ENCODE results near the gene PRKAG1.

The PRKAG1 gene

DNA sequence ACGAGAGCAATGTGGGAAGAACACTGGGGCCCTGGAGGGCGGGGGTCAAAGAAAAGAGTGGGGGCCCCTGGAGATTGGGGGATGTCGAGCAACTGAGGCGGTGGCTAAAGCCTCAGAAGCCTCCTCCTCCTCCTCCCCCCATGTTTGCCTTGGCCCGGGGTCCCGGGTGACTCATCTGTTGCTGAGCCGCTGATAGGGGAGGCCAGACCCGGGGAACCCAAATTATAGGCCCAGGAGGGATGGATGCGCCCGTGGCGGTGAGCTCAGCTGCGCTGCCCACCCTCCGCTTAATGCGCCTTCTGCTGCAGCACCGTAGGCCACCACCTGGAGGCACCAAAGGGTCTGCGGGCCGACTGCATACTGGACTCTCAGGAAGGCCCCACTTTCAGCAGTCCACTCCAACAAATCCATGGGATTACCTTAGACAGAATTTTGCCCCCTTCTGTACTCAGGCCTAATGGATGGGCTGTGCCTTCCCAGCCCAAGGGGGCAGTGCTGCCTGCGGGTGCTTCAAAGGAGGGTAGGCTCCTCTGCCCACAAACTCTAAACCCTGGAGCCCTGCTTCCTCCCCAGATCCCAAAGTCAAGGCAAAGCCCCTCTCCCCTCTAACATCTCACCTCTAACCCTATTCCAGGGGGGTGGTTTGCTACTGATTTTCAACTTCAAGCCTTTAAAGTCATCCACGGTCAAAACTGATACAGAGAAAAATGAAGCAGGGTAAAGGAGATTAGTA, 44.5 kb downstream of the PRKAG1 start:
- Histone ChIP-seq H3K9me3 (ENCODE audit: control insufficient read depth, insufficient read depth, low read depth, low read length) (no peaks in the 10 kb centered on the region), H3K36me3 (ENCODE audit: control insufficient read depth in 2 of 2, insufficient read depth in 1 of 2, low read length in 2 of 2) (no peaks in the 10 kb centered on the region), H3K27ac (ENCODE audit: extremely low read depth, low read depth, low read length) (no peak overlapping the region), H3K4me1 (ENCODE audit: control insufficient read depth, insufficient read depth, low read length) (peaks cover 2% of the 10 kb centered on the region), H3K4me3 (ENCODE audit: low read depth, low read length) (no peak overlapping the region)
- POLR2A ChIA-PET = no interaction called here
- TF ChIP-seq, protein P1, sequence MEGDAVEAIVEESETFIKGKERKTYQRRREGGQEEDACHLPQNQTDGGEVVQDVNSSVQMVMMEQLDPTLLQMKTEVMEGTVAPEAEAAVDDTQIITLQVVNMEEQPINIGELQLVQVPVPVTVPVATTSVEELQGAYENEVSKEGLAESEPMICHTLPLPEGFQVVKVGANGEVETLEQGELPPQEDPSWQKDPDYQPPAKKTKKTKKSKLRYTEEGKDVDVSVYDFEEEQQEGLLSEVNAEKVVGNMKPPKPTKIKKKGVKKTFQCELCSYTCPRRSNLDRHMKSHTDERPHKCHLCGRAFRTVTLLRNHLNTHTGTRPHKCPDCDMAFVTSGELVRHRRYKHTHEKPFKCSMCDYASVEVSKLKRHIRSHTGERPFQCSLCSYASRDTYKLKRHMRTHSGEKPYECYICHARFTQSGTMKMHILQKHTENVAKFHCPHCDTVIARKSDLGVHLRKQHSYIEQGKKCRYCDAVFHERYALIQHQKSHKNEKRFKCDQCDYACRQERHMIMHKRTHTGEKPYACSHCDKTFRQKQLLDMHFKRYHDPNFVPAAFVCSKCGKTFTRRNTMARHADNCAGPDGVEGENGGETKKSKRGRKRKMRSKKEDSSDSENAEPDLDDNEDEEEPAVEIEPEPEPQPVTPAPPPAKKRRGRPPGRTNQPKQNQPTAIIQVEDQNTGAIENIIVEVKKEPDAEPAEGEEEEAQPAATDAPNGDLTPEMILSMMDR (tag by site-specific recombination; IDR thresholded peaks at IDR 0.05) = peak; percentile 25; the same call in 1 of the 2 replicates
- TF ChIP-seq ZNF404 (tag by site-specific recombination; IDR thresholded peaks at IDR 0.05) (no peak), ZNF23 (tag by site-specific recombination; IDR thresholded peaks at IDR 0.05; ENCODE audit: borderline replicate concordance) (no peak)
- CTCF ChIA-PET = interaction anchor here (0.6 to 1.6 kb wide), 3 partner anchors 12 to 66 kb away, joined by 3 to 4 read pairs (median 4); no protein-coding TSS in a partner anchor

DNA sequence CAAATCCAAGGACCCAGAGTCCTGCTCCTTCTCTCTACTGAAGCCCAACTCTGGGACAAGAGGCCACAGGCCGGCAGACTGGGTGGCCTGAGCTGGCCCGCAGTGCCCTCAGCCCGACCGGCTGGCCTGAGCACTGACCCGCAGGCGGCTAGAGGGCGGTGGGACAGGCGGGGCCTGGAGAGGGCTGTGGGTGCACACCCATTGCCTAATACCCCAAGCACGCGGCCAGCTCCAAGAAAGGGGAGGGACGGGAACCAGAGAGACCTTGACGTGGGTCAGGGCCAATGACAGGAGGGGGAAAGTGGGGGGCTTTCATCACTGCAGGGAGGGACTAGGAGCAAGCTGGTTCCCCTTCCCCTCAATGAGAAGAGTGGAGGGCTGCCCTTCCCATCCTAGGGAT, 45.0 kb downstream of the PRKAG1 start:
- Histone ChIP-seq H3K9me3 (ENCODE audit: control insufficient read depth, insufficient read depth, low read depth, low read length) (no peaks in the 10 kb centered on the region), H3K27ac (ENCODE audit: extremely low read depth, low read depth, low read length) (no peak overlapping the region), H3K4me1 (ENCODE audit: control insufficient read depth, insufficient read depth, low read length) (peaks cover 6% of the 10 kb centered on the region), H3K4me3 (ENCODE audit: low read depth, low read length) (no peak overlapping the region), H3K36me3 (ENCODE audit: control insufficient read depth in 2 of 2, insufficient read depth in 1 of 2, low read length in 2 of 2) (no peaks in the 10 kb centered on the region)
- ChIA-PET CTCF (interaction anchor here (0.5 to 1.6 kb wide), 5 partner anchors 12 to 66 kb away, joined by 3 to 4 read pairs (median 3); no protein-coding TSS in a partner anchor), POLR2A (no interaction called here)
- TF ChIP-seq, protein P2, sequence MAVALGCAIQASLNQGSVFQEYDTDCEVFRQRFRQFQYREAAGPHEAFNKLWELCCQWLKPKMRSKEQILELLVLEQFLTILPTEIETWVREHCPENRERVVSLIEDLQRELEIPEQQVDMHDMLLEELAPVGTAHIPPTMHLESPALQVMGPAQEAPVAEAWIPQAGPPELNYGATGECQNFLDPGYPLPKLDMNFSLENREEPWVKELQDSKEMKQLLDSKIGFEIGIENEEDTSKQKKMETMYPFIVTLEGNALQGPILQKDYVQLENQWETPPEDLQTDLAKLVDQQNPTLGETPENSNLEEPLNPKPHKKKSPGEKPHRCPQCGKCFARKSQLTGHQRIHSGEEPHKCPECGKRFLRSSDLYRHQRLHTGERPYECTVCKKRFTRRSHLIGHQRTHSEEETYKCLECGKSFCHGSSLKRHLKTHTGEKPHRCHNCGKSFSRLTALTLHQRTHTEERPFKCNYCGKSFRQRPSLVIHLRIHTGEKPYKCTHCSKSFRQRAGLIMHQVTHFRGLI (tag by site-specific recombination; IDR thresholded peaks at IDR 0.05) = peak; percentile 19; the same call in 1 of the 2 replicates
- TF ChIP-seq ZNF473 (tag by site-specific recombination; IDR thresholded peaks at IDR 0.05) (no peak), ZBTB1 (tag by site-specific recombination; IDR thresholded peaks at IDR 0.05) (no peak), ZNF629 (tag by site-specific recombination; IDR thresholded peaks at IDR 0.05) (no peak)
- TF ChIP-seq, protein P3, sequence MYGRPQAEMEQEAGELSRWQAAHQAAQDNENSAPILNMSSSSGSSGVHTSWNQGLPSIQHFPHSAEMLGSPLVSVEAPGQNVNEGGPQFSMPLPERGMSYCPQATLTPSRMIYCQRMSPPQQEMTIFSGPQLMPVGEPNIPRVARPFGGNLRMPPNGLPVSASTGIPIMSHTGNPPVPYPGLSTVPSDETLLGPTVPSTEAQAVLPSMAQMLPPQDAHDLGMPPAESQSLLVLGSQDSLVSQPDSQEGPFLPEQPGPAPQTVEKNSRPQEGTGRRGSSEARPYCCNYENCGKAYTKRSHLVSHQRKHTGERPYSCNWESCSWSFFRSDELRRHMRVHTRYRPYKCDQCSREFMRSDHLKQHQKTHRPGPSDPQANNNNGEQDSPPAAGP (tag by site-specific recombination; IDR thresholded peaks at IDR 0.05) = no peak
- TF ChIP-seq, protein P4, sequence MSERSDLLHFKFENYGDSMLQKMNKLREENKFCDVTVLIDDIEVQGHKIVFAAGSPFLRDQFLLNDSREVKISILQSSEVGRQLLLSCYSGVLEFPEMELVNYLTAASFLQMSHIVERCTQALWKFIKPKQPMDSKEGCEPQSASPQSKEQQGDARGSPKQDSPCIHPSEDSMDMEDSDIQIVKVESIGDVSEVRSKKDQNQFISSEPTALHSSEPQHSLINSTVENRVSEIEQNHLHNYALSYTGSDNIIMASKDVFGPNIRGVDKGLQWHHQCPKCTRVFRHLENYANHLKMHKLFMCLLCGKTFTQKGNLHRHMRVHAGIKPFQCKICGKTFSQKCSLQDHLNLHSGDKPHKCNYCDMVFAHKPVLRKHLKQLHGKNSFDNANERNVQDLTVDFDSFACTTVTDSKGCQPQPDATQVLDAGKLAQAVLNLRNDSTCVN (tag by site-specific recombination; optimal IDR thresholded peaks at IDR 0.05) = no peak

DNA sequence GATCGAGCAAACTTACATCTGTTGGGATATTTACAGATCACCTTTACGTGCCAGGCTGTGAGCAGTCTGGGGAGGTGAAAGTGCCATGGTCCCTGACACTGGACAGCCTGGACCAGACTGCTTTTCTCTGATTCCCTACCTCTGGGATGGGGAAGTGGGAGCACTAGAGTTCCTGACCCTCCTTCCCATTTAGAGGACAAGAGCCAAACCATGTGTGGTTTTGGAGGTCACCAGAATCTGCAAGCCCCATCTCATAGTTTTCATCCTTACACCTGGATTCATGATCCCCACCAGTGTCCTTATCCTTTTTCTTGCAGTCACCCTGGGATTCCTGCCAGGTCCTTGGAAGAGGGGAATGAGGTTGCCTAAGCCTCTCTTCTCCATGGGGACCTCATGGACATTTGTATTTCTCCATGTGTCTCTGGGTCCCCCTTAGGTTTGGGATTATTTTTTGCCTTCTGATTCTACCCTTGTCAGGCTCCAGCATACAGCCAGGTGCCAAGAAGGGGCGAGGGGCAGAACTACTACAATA, 45.6 kb downstream of the PRKAG1 start:
- CTCF ChIA-PET = interaction anchor here (0.5 to 1.8 kb wide), 4 partner anchors 15 to 37 kb away, joined by 3 to 10 read pairs (median 4); no protein-coding TSS in a partner anchor
- Histone ChIP-seq H3K4me3 (ENCODE audit: low read depth, low read length) (no peak overlapping the region), H3K27ac (ENCODE audit: extremely low read depth, low read depth, low read length) (no peak overlapping the region), H3K36me3 (ENCODE audit: control insufficient read depth in 2 of 2, insufficient read depth in 1 of 2, low read length in 2 of 2) (no peaks in the 10 kb centered on the region), H3K4me1 (ENCODE audit: control insufficient read depth, insufficient read depth, low read length) (peaks cover 9% of the 10 kb centered on the region), H3K9me3 (ENCODE audit: control insufficient read depth, insufficient read depth, low read depth, low read length) (no peaks in the 10 kb centered on the region)
- no peak for TF ChIP-seq ZNF664 (tag by site-specific recombination; IDR thresholded peaks at IDR 0.05)
- TF ChIP-seq, protein P5, sequence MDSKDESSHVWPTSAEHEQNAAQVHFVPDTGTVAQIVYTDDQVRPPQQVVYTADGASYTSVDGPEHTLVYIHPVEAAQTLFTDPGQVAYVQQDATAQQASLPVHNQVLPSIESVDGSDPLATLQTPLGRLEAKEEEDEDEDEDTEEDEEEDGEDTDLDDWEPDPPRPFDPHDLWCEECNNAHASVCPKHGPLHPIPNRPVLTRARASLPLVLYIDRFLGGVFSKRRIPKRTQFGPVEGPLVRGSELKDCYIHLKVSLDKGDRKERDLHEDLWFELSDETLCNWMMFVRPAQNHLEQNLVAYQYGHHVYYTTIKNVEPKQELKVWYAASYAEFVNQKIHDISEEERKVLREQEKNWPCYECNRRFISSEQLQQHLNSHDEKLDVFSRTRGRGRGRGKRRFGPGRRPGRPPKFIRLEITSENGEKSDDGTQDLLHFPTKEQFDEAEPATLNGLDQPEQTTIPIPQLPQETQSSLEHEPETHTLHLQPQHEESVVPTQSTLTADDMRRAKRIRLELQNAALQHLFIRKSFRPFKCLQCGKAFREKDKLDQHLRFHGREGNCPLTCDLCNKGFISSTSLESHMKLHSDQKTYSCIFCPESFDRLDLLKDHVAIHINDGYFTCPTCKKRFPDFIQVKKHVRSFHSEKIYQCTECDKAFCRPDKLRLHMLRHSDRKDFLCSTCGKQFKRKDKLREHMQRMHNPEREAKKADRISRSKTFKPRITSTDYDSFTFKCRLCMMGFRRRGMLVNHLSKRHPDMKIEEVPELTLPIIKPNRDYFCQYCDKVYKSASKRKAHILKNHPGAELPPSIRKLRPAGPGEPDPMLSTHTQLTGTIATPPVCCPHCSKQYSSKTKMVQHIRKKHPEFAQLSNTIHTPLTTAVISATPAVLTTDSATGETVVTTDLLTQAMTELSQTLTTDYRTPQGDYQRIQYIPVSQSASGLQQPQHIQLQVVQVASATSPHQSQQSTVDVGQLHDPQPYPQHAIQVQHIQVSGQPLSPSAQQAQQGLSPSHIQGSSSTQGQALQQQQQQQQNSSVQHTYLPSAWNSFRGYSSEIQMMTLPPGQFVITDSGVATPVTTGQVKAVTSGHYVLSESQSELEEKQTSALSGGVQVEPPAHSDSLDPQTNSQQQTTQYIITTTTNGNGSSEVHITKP (tag by site-specific recombination; IDR thresholded peaks at IDR 0.05) = peak; percentile 30; the same call in 1 of the 2 replicates
- POLR2A ChIA-PET = no interaction called here

Measured in HEK293 (cell line).